HG03097 (cell line): ENCODE measurements around the gene CHSY1.

Experiments used
- ATAC-seq: cut with Tn5 transposase; IDR thresholded peaks from one replicate; pipeline ENCODE4 v1.9.1; 2021; ENCODE audit not compliant: unreplicated experiment, low FRiP score

CHSY1 gene

DNA sequence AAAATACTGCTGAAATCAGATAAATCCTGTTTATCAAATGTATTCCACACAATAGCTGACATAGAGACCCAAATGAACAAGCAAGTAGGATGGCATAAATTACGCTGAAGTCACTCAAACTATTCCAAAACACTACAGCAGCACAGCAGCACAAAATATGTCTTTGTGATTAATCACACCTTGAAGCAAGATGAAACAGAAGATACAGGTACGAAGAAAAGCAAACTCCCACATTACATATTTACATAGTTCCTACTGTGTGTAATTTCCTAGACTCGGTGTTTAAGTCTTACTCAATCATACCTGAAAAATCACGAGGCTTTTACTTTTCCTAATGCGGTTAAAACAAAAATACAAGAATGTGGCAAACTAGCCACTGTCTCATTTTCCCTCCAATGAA lies 38.3 kb downstream of the CHSY1 start:
- no peak for ATAC-seq

DNA sequence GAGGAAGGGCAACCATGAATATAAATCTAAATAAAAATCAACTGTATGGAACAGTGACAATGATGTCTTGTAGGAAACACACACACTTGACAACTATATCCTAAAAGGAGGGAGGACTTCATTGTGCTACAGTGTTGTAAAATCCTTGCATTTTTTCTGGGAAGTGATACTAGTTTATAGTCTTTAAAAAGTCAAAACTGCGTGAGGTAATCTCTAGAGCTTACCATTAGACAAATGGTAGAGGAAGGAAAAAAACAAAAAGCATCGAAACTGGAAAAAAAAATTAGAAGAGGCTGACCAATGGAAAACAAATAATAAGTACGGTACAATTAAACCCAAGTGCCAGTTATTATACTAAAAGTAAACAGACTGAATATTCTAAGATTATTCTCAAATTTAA lies 38.7 kb downstream of the CHSY1 start:
- no peak for ATAC-seq

DNA sequence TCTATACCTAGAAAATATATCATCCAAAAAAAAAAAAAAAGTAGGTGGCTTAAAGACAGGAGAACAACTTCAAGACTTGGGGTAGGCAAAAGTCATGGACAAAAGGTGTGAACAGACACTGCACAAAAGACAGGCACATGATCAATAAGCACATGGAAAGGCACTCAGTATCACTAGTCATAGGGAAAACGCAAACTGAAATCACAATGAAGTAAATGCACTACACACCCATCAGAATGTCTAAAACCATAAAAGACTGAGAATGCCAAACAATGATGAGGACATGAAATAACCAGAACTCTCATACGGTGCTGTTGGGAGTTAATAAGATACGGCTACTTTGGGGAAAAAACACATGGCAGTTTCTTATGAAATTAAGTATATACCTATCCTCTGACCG lies 40.0 kb downstream of the CHSY1 start:
- no peak for ATAC-seq

DNA sequence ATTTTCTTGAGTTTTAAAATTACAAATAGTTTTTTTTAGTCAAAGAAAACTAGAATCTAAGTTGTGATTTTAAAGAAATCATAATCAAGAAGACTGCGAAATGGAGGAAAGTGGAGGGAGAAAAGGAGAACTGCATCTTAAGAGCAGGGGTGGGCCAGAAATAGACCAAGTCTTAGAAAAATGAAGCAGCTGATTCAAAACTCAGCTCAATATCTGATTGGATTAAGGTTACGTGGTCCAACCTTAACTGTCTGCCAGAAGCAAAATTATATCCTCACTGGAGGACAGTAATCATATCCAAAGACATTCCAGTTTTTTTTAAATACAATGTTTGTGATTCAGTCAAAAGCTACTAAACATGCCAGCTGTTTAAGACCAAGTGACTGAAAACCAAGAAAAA lies 41.4 kb downstream of the CHSY1 start:
- no peak for ATAC-seq

DNA sequence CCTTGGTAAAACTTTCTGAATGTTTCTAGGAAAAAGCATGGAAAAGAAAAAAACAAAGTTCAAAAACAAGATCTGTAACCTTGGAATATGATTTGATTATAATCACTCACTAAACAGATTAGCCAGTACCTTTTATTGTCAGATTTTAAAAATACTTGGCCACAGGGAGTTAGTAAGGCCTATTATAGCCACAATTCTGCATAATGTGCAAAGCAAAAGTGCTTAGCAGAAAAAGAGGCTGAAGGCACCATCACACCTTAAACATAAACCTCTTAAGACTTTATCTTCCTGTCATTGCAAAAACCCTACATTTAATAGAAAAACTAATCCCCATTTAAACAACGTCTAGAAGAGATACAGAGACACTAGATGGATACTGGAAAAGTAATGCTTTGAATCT lies 41.8 kb downstream of the CHSY1 start:
- no peak for ATAC-seq

DNA sequence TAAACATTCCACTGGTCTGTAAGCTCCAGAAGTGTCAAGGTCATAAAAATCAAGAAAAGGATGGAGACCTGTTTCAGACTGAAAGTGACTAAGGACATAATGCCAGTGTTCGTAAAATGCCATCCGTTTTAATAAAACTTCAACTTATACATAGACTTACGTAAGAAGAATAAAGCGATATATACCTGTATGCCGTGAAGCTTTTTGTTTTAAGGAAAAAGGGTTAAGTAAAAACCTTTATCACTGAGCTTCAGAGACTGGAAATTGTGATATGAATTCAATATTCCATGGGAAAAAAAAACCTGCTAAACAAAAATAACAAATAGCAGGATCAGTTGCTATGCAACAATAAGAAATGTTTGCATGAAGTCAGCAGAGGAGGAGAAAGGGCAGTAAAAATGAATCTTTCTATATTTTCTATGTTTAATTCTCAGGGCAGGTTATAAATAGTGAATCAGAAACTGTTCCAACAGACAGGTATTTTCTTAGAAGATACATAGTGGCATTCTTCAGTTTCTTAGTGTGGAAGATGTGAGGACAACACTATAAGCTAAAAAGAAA lies 42.5 kb downstream of the CHSY1 start:
- ATAC-seq, result no peak

DNA sequence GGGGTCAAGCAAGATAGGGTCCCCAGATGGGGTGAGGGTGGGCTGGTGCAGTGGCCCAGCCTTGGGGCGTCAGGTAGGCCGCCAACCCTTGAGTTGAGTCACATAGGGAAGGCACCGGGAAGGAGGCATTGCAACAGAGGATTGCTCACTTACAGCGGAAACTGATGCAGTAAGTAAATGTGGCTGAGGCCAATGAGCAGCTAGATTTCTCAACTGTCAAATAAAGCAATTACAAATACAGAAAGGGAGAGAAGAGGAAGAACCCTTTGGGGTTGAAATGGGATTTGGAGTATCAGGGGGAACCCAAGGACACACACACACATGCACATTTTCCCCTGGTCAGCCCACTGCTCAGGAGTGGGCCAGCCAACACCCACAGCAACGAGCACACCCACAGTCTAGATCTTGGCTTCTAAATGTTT lies 44.0 kb downstream of the CHSY1 start:
- ATAC-seq, result no peak

DNA sequence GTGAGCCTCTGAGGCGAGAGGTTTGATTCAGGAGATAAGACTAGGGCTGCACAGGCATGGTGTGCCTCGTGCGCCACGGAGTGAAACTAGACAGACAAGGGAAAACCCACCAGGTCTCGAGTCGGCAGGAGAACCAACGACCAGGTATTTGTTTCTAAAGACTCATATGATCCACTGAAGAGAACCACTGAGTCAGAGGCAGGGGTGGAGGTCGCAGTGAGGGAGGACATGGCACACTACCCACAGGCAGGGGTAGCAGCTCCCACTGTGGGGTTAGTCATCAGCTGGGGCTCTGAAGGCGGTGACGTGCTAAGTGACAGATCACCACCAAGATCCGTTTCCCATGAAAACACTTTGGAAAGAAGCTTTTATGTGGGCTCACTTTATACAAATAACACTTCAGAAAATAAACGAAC lies 45.7 kb downstream of the CHSY1 start:
- ATAC-seq, result no peak

DNA sequence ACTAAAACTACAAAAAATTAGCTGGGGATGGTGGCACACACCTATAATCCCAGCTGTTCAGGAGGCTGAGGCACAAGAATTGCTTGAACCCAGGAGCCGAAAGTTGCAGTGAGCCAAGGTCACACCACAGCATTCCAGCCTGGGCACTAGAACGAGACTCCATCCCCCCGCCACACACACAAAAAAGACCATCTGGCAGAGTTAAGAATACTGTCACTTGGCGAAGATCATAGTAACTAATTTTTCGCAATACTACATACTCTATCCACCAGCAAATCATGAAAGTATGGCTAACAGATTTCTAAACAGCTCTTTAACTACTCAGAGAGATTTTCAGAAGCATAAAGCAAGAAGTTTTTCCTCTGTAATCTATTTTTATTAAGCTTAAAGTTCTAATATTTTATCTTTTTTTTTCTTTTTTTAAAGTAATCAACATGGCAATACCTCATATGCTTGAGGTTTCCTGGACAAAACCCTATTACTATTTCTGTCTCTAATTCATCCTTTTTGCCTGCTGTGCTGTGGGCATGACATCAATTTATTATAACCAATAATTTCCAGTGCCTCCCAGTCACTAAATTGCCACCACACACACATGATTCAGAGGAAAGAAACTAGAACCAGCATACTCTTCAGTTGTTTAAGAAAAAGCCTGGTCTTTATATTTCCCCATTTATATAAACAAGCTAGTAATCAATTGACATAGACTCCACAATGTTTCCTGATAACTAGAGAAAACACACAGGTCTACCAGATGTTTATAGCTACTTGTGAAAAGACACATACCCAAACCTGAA lies 46.9 kb downstream of the CHSY1 start:
- ATAC-seq, result no peak

DNA sequence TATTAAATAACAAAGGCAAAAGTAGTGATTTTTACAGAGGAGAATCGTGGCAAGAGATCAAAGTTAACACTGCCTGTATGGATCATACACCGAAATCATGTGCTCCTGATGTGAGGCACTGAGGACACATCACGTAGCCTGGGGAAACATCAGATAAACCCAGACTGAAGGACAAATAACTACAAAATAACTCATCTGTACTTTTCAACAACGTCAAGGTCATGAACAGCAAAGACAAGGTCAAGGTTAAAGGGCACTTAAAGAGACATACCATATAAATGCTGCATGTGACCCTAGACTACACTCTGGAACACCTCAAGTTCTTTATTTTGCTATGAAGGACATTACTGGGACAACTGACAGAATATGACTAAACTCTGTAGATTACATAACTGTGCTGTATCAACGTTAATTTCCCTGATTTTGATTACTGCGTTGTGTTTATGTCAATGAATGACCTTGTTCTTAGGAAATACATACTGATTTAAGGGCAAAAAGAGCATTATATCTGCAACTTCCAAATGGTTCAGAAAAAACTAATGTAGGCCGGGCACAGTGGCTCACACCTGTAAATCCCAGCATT lies 48.1 kb downstream of the CHSY1 start:
- ATAC-seq, result no peak

DNA sequence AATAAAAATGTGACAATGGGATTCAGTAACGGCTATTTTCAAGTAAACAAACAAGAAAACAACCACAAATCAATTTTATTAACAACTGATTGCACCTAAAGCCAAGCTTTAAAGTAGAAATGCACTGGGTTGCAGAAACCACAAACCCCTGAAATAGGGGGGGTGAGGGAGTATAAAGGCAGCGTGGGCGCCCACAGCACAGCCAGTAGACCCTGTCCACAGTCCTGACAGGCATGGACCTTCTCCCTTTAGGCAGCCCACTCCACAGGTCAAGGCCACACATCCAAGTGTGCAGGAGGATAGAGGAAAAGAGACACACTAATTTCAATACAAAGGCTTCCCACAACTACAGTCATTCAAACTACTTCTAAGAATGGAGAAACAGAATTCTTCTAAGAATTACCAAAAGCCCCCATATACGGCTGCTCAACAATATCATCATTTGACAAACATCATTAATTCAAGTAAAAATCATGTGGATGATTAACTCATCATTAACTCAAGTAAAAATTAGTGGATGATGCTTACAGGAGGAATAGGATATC lies 48.7 kb downstream of the CHSY1 start:
- no peak for ATAC-seq

DNA sequence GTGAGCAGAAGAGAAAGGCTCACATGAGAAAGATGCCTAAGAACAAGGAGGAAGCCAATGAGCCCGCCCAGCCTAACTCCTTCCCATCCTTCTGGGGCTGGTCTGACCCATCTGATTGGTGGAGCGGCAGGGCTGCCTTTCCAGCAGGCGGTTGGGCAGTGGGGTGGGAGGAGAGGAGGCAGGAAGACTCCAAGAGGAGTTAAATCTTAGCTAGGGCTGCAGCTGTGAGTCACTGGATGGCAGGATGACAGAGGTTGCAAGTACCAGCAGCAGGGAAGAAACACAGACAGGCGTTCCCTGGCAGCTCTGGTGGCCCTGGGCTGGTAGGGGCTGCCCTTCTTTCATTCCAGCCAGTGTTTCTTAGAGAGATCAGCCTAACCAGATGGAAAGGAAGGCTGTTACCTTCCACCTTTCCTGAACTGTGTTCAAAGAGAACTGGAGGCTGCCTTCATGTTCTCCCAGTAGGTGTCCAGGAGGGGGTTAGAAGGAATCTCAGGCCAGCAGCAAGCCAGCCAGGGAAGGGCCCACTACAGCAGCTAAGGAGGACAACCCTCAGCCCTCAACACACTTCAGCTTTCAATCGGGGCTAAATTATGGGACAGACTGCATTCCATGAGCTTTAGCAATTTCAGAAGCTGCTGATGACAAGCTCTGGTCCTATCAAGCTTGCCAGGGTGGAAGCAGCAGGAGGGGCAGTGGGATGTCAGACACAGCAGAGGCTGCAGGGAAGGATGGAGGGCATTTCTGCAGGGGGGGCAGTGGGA lies 50.3 kb downstream of the CHSY1 start:
- no peak for ATAC-seq

DNA sequence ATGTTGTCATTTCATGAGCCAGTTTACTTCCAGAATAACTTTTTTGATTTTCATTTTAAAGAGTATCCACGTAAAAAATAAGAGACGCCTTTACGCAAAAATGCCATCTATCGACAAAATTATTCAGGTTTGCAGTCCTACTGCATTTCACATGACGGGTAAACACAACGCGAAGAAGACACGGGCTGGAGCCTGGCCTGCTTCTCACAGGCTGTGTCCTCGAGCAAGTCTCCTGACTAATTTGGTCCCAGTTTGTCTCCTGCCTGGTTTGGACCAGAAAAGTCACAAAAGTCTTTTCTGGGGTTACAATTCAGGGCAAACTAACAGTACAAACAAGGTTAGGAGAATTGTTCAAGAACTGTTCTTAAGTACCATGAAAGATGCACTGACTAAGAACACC lies 51.7 kb downstream of the CHSY1 start:
- no peak for ATAC-seq

DNA sequence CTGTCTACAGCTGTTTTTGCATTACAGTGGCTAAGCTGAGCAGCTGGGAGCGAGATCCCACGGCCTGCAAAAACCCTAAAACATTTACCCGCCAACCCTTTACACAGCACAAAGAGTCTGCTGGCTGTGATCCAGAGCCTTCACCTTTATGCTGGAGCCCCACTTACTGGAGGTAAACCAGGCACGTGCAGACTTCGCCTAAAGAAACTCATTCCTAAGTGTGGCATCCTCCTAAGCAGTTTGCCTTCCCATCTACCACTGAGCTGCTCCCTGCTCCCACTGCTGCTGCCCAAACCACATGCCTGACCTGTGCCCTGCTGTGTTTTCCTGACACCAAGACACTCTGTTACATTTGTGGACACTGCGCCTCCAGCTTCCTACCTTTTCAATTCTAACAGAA lies 53.0 kb downstream of the CHSY1 start:
- ATAC-seq, result no peak

DNA sequence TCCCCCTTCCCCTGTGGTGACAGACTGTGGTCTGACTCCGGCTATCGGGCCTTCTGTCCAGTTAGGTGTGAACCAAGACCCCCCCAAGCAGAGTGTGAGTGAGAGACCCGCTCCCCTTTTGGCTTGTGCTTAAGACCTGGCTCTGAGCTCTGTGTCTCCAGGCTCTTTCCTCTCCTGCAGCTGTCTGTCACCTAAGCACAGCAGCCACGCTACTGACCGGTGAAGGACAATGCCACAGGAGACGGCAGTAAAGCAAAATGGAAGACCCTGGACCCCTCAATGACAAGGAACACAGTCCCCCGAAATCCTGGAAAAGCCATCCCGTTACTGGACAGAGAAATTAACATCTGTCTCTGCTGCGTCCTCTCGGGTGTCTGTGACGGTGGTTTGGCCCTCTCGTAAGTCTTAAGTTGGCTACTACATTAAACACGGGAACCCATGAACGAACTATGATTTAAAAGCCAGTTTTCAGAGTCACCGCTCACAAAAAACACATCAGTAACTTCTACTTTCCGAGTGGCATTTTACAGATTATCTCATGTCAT lies 53.7 kb downstream of the CHSY1 start:
- ATAC-seq, result no peak

DNA sequence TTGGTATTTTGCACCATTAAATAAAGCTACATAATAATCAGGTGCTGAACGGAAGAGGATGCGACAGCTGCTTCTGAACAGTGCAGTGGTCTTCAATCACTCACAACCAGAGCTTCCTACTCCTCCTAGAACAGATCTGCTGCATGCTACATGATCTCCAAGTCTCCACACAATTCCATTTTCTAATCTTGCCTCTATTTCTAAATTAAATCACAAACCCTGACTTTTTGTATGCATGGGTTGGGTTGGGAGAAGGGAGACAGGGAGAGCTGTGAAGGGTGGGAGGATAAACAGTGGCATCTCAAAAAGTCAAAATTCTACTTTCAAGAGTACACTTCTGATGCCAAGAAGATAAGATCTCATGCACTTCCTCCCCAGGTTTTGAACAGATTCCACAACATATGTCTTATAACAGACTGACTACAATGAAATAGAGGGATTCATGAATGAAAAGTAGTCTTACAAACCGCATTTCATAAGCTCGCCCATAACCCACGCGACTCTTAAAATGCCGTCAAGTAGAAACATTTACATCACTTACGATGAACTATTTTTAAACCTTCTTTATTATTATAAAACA lies 57.2 kb downstream of the CHSY1 start:
- no peak for ATAC-seq

DNA sequence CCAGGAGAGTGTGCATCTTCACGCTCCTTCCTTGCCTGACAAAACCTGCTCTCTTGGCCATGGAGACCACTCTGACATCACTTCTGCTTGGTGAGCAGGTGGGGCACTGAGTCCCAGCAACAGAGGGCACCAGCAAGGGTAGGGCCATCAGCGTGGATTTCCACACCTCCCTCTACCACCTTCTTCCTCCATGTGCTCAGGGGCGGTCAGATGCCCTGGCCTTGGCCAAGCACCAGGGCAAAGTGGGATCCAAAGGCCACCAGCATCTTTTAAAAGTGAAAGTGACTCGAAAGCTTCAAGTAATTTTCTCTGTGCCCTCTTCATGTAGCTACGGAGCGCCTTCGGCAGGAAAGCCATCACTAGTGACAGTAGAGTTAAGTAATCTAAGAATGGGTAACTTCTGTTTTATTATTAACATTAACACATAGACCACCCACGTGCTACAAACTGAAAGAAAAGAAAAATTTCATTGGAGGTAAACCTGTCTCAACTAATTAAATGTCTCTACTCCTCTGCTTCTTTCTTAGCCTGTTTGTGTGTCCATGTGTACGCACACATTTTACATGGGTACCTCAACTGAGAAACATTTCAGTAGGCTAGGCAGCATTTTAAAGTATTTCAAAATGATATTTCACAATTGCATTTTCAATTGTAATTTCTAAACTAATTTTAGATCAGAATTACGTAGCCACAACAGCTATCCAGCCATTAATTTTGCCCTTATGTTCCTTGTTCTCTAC lies 57.9 kb downstream of the CHSY1 start:
- ATAC-seq, result no peak

DNA sequence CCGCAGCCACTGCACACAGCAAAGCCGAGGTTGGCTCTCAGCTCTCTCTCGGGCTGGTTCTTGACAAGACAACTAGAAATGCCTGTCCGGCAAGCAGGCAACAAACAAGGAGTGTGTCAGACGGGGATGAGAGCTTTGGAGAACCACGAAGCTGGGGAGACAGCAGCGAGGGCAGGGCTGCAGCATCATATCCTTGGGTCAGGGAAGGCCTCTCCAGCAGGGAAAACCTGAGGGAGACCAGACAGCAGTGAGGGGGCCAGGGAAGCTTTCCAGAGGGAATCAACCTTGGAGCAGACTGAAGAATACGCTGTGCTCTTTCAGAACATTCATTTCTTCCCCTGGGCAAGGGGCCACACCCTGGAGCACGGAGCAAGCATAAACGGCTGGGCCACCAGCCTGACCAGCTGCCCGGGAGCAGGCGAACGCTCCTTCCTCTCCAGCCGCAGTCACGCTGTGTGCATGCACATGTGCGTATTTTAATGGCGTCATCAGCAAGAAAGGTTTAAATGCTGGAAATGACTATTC lies 58.7 kb downstream of the CHSY1 start:
- ATAC-seq, result no peak

DNA sequence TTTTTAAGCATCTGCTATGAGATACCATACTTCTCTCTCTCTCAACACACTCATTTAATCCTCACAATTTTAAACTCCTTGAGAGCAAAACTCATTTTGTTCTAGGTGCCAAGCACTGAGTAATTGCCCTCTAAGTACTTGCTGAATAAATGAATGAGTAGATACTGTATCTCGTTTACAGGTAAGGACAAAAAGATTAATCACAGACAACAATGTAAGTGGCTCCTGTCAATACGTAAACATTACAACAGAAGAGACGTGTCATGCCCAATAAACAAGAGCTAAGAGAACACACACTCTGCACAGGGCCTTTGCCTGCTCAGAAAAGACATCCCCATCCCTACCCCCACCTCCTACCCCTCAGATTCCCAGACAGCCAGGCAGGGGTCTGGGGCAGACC lies 59.8 kb downstream of the CHSY1 start:
- ATAC-seq, result no peak

DNA sequence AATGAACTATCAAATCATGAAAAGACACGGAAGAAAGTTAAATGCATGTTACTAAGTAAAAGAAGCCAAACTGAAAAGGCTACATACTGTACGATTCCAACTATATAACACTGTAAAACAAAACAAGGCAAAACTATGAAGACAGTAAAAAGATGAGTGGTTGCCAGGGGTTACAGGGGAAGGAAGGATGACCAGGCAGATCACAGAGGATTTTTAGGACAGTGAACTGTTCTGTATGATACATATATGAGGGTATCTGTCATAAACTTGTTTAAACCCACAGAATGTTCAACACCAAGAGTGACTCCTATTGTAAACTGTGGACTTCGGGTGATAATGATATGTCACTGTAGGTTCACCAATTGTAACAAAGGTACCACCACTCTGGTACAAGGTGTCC lies 60.6 kb downstream of the CHSY1 start:
- ATAC-seq, result no peak
